Lower leg skin (tissue), 4 donors: ENCODE data around the gene ZFPM1. TPM values are rescaled to one million over a fixed set of nuclear protein-coding genes. Genes with fewer than 3 reads are reported as not detected.

Source experiments
- DNase-seq, 2 donors: peaks; one replicate each; pipeline ENCODE4 v3.0.0-alpha.2; 2019; ENCODE audit warnings: low spot score in 2 of 2
- H3K4me3 ChIP-seq: fragments of 200-600 bp; sonication (generic); 2 replicates; pipeline ENCODE4 v1.5.1; 2017; ENCODE audit warnings: mild to moderate bottlenecking, low read depth; ENCODE audit not compliant: poor library complexity, severe bottlenecking
- POLR2A ChIP-seq, 2 donors: fragments of 450-650 bp; IDR thresholded peaks; one replicate each; pipeline ENCODE4 v1.6.1; 2016 to 2017; ENCODE audit warnings: antibody characterized with exemption in 2 of 2, mild to moderate bottlenecking in 1 of 2, moderate library complexity in 1 of 2
- WGBS, 2 donors: methylation state at CpG; one replicate each; pipeline ENCODE4 v1.1.5; 2018; 5-methylcytosine and 5-hydroxymethylcytosine counted together
- intact Hi-C: fragments of 100-400 bp; cut with DNase I; formaldehyde crosslinking; loops from one replicate; pipeline ENCODE4 v1.15.0; 2023; ENCODE audit warnings: low total_unique reads
- total RNA-seq, 4 donors: library from RNA; depleted of rRNA; stranded (reverse); fragments of >200 nt; gene quantifications; one replicate each; pipeline ENCODE4 v1.1.0, GENCODE V29; 2016
- TF ChIP-seq, protein P1 (sequence below), 3 donors: fragments of 450-650 bp; IDR thresholded peaks; one replicate each; pipeline ENCODE4 v1.5.1; 2016; ENCODE audit warnings: antibody characterized with exemption in 3 of 3, mild to moderate bottlenecking in 3 of 3, moderate library complexity in 2 of 3

Gene ZFPM1
- total RNA-seq, 4 donors from 2014 or later, result 2.0 to 4.0 (median 3.1) TPM

DNA sequence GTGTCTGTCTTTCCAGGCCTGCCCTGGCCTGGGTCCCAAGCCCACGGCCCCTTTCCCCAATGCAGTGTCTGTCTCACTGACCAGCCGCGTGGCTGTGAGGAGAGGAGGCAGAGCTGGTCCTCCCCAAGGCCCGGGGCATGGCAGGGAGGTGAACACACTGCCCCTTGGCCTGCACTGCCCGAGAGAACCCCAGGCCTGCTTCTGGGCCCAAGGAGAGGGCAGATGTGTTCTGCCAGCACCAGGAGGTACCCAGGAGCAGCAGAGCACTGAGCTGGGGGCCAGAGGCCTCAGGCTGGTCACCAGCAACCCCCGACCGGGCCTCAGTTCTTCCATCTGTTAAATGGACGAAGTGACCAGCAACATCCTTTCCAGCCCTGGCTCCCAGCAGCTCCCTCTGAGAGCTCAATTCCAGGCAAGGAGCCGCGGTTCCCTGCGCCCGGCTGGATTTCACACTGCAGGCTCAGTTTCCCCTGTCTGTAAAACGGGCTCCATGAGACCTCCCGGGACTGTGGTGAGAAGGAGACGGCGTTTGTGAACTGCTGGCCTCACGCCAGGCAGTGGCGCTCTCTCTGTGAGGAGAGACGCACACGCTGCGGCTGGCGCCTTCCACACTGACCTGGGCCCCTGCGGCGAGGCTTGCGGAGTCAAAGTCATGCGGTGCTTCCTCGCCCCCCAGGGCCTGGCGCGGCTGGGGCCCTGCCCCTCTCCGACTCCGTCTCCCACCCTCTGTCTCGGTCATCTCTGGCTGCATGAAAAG is 8.1 kb upstream of the ZFPM1 start:
- no peak overlapping the region for H3K4me3 ChIP-seq
- TF ChIP-seq, protein P1, sequence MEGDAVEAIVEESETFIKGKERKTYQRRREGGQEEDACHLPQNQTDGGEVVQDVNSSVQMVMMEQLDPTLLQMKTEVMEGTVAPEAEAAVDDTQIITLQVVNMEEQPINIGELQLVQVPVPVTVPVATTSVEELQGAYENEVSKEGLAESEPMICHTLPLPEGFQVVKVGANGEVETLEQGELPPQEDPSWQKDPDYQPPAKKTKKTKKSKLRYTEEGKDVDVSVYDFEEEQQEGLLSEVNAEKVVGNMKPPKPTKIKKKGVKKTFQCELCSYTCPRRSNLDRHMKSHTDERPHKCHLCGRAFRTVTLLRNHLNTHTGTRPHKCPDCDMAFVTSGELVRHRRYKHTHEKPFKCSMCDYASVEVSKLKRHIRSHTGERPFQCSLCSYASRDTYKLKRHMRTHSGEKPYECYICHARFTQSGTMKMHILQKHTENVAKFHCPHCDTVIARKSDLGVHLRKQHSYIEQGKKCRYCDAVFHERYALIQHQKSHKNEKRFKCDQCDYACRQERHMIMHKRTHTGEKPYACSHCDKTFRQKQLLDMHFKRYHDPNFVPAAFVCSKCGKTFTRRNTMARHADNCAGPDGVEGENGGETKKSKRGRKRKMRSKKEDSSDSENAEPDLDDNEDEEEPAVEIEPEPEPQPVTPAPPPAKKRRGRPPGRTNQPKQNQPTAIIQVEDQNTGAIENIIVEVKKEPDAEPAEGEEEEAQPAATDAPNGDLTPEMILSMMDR (IDR thresholded peaks at IDR 0.05), result no peak
- no peak for TF ChIP-seq POLR2A (IDR thresholded peaks at IDR 0.05)
- 61 to 80% methylated on average over 19 to 28 of the region's 32 CpGs for WGBS, 2 donors
- no peak for DNase-seq
- intact Hi-C loops, result loop anchor here (5.0 kb wide), 2 partner anchors 82 to 117 kb away; no protein-coding TSS in a partner anchor

DNA sequence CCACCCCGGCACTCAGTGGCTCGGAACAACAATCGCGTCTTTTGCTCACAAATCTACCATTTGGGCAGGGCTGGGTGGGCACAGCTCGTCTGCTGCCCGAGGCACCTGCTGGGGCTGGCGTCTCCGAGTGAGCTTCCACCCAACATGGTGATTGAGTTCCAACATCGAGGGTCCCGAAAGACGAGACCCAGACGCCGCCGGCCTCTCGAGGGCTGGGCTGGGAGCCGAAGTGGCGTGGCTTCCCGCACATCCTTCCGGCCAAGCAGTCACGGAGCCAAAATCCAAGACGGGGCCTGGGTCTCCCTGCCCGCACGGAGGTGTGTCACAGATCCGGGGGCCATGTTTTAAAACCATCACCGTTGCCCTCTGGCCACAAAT is 7.5 kb upstream of the ZFPM1 start:
- WGBS, 2 donors, result 74 to 83% methylated on average over 24 to 25 of the region's 25 CpGs
- intact Hi-C loops, result no loop called here
- no peak for TF ChIP-seq POLR2A (IDR thresholded peaks at IDR 0.05)
- TF ChIP-seq, protein P1 (IDR thresholded peaks at IDR 0.05), result no peak
- DNase-seq, result no peak
- H3K4me3 ChIP-seq, result no peak overlapping the region

DNA sequence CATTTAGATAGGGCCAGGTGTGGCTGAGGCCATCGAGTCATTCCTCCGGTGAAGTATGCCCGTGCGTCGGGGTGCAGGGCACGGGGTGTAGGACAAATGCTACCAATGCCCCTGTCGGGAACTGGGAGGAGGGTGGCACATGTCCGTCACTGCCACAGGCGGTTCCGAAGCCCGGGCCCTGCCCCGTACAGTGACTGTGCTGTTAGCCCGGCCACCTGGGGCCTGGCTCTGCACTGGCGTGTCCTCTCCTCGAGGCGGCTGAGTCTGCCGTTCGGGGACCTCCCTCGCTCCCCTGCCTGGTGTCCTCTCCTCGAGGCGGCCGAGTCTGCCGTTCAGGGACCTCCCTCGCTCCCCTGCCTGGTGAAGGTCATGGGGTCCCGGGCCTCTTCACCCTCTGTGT is 7.0 kb upstream of the ZFPM1 start:
- no peak for DNase-seq
- TF ChIP-seq, protein P1 (IDR thresholded peaks at IDR 0.05), result no peak
- TF ChIP-seq POLR2A (IDR thresholded peaks at IDR 0.05), result no peak
- 68 to 83% methylated on average over 12 to 22 of the region's 25 CpGs for WGBS, 2 donors
- no peak overlapping the region for H3K4me3 ChIP-seq
- intact Hi-C loops, result no loop called here

- DNase-seq, result no peak
- intact Hi-C loops, result no loop called here
- TF ChIP-seq, protein P1 (IDR thresholded peaks at IDR 0.05), result no peak
- TF ChIP-seq POLR2A (IDR thresholded peaks at IDR 0.05), result no peak
- WGBS, 2 donors, result 85 to 87% methylated on average over 22 to 26 of the region's 26 CpGs
- no peak overlapping the region for H3K4me3 ChIP-seq
Measured at GRCh38 chr16:88446736-88447135, 6.3 kb upstream of the ZFPM1 start.

DNA sequence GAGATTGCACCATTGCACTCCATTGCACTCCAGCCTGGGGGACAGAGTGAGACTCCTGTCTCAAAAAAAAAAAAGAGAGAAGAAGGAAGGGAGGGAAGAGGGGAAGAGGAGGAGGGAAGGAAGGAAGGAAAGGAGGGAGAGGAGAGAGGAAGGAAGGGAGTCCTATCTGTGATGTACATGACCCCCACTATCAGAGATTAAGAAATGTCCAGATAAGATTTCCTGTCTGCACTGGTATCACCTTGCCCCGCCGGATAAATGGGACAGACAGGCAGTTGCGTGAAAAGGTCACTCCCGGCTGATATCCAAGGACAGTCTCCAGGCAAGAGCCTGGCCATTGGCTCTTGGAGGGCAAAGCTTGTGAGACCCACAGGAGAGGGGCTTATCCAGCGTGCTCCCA is 5.2 kb upstream of the ZFPM1 start:
- intact Hi-C loops, result no loop called here
- DNase-seq, result no peak
- WGBS, 2 donors, result 73 to 80% methylated on average over 5 of the region's 5 CpGs

More for the DNA sequence above, 5.2 kb upstream of the ZFPM1 start:
- no peak for TF ChIP-seq POLR2A (IDR thresholded peaks at IDR 0.05)
- TF ChIP-seq, protein P1 (IDR thresholded peaks at IDR 0.05), result no peak
- no peak overlapping the region for H3K4me3 ChIP-seq
